ENCODE measurements around the gene SLC9B2. TPM values are rescaled to one million over a fixed set of nuclear protein-coding genes. Genes with fewer than 3 reads are reported as not detected.
A peak's percentile ranks its signal among the peaks of the same experiment; 100 is the strongest.

The SLC9B2 gene
- total and polyA plus RNA-seq, 10 of the 15 experiments (the other 5 are each of a cell fraction or from before 2014, with no cell fraction given) = 8.9 to 32.5 (median 25.3) TPM

DNA sequence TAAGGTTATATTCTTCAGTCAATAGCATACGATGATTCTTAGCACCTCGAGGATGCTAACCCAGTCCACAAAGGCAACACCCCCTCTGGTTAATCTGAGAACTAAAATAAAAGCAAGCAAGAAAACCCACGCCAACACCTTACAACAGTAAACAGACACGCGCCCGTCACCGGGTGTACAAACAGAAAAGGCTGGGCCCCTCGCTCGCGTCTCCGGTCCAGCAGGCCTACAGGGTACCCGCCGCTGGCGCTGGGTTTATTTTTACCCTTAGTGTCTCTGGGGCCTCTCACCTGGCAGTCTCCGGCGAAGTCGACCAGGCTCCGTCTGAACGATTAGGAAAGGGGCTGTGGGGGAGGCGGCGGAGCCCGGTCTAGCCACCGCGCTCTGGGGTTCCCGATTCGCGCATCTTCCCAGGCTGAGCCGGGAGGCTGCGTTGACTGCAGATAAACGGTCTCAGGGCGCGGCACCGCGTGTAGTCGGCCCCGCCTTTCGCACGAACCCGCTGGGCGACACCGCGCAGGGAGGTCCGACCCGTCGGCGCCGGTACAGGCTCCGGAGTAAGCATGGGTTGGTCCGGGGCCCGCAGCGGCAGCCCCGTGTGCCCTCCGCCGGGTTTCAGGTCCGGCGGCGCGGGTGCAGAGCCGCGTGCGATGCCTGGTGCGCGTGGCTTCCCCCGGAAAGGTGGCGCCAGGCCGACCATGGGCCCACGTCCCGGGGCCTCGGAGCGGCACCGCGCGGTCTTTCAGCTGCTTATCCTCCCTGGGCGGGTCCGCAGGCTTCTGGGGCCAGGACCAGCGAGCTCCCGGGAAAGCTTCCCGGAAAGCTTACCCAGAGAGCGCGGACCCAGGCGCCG is 441 bp downstream of the SLC9B2 start (continued):
- TF ChIP-seq CHD4 (IDR thresholded peaks at IDR 0.05) (no peak), LARP7 (IDR thresholded peaks at IDR 0.05) (peak; percentile 92), CHD1 (IDR thresholded peaks at IDR 0.05; ENCODE audit: low read depth, low read length) (no peak), JUND (IDR thresholded peaks at IDR 0.05; ENCODE audit: low read depth, low read length) (no peak), EED (IDR thresholded peaks at IDR 0.05; ENCODE audit: low read depth) (no peak), ETV6 (conservative IDR thresholded peaks at IDR 0.05 in 1 of 2, IDR thresholded peaks at IDR 0.05 in 1 of 2; ENCODE audit: borderline replicate concordance in 1 of 2, low read depth in 1 of 2) (peak in 1 of 2 experiments; percentile 17; a peak in 1 of 4 replicates), NFXL1 (IDR thresholded peaks at IDR 0.05; ENCODE audit: borderline replicate concordance) (no peak), MTA2 (IDR thresholded peaks at IDR 0.05; ENCODE audit: low read depth) (no peak; the same call in 1 of the 2 replicates), SMARCA5 (IDR thresholded peaks at IDR 0.05) (no peak), SMAD1 (IDR thresholded peaks at IDR 0.05; ENCODE audit: low read depth, partially characterized antibody) (no peak), POU2F2 (IDR thresholded peaks at IDR 0.05; ENCODE audit: borderline replicate concordance, low read depth, low read length) (no peak), MYC (IDR thresholded peaks at IDR 0.05; ENCODE audit: insufficient read depth, insufficient read length, insufficient replicate concordance, low read length, severe bottlenecking) (peak; percentile 91), RAD21 (IDR thresholded peaks at IDR 0.05; ENCODE audit: insufficient read depth, low read depth, low read length) (no peak), STAT1 (conservative IDR thresholded peaks at IDR 0.05) (no peak), CEBPB (IDR thresholded peaks at IDR 0.05; ENCODE audit: borderline replicate concordance in 1 of 2, low read depth in 2 of 2, low read length in 2 of 2) (no peak)
- TF ChIP-seq, protein P1, sequence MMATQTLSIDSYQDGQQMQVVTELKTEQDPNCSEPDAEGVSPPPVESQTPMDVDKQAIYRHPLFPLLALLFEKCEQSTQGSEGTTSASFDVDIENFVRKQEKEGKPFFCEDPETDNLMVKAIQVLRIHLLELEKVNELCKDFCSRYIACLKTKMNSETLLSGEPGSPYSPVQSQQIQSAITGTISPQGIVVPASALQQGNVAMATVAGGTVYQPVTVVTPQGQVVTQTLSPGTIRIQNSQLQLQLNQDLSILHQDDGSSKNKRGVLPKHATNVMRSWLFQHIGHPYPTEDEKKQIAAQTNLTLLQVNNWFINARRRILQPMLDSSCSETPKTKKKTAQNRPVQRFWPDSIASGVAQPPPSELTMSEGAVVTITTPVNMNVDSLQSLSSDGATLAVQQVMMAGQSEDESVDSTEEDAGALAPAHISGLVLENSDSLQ (IDR thresholded peaks at IDR 0.05) = peak; percentile 8; the same call in 1 of the 2 replicates
- TF ChIP-seq, protein P2, sequence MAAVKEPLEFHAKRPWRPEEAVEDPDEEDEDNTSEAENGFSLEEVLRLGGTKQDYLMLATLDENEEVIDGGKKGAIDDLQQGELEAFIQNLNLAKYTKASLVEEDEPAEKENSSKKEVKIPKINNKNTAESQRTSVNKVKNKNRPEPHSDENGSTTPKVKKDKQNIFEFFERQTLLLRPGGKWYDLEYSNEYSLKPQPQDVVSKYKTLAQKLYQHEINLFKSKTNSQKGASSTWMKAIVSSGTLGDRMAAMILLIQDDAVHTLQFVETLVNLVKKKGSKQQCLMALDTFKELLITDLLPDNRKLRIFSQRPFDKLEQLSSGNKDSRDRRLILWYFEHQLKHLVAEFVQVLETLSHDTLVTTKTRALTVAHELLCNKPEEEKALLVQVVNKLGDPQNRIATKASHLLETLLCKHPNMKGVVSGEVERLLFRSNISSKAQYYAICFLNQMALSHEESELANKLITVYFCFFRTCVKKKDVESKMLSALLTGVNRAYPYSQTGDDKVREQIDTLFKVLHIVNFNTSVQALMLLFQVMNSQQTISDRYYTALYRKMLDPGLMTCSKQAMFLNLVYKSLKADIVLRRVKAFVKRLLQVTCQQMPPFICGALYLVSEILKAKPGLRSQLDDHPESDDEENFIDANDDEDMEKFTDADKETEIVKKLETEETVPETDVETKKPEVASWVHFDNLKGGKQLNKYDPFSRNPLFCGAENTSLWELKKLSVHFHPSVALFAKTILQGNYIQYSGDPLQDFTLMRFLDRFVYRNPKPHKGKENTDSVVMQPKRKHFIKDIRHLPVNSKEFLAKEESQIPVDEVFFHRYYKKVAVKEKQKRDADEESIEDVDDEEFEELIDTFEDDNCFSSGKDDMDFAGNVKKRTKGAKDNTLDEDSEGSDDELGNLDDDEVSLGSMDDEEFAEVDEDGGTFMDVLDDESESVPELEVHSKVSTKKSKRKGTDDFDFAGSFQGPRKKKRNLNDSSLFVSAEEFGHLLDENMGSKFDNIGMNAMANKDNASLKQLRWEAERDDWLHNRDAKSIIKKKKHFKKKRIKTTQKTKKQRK (IDR thresholded peaks at IDR 0.05; ENCODE audit: low read depth, low read length) = no peak
- TF ChIP-seq, protein P3, sequence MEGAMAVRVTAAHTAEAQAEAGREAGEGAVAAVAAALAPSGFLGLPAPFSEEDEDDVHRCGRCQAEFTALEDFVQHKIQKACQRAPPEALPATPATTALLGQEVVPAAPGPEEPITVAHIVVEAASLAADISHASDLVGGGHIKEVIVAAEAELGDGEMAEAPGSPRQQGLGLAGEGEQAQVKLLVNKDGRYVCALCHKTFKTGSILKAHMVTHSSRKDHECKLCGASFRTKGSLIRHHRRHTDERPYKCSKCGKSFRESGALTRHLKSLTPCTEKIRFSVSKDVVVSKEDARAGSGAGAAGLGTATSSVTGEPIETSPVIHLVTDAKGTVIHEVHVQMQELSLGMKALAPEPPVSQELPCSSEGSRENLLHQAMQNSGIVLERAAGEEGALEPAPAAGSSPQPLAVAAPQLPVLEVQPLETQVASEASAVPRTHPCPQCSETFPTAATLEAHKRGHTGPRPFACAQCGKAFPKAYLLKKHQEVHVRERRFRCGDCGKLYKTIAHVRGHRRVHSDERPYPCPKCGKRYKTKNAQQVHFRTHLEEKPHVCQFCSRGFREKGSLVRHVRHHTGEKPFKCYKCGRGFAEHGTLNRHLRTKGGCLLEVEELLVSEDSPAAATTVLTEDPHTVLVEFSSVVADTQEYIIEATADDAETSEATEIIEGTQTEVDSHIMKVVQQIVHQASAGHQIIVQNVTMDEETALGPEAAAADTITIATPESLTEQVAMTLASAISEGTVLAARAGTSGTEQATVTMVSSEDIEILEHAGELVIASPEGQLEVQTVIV (IDR thresholded peaks at IDR 0.05; ENCODE audit: borderline replicate concordance, partially characterized antibody) = no peak
- TF ChIP-seq, protein P4, sequence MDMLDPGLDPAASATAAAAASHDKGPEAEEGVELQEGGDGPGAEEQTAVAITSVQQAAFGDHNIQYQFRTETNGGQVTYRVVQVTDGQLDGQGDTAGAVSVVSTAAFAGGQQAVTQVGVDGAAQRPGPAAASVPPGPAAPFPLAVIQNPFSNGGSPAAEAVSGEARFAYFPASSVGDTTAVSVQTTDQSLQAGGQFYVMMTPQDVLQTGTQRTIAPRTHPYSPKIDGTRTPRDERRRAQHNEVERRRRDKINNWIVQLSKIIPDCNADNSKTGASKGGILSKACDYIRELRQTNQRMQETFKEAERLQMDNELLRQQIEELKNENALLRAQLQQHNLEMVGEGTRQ (IDR thresholded peaks at IDR 0.05; ENCODE audit: borderline replicate concordance, low read depth, low read length) = no peak
